Natural killer cell (primary cell): ENCODE data around the gene CMTR2. TPM values are rescaled to one million over a fixed set of nuclear protein-coding genes. Genes with fewer than 3 reads are reported as not detected.
A peak's percentile ranks its signal among the peaks of the same experiment; 100 is the strongest.

Experiments used
- ATAC-seq, 3 donors: fragments of 150-1000 bp in 2 of 3; fragments of 200-7000 bp in 1 of 3; cut with Tn5 transposase; 1 replicate in 1 of 3; 2 replicates in 2 of 3; pipeline ENCODE4 v1.10.0; 2021; ENCODE audit warnings: mild to moderate bottlenecking in 2 of 3, moderate library complexity in 2 of 3
- DNase-seq, 2 donors: peaks; one replicate each; pipeline versions ENCODE4 v3.0.0 to v3.0.0-alpha.2; 2013 to 2021; ENCODE audit warnings: mixed read lengths in 1 of 2
- H3K27ac ChIP-seq: one replicate; pipeline ENCODE4 v1.5.1; 2013; ENCODE audit warnings: mild to moderate bottlenecking, low read length
- H3K27me3 ChIP-seq: one replicate; pipeline ENCODE4 v1.6.1; 2013; ENCODE audit warnings: low read length; ENCODE audit not compliant: control insufficient read depth, insufficient read depth
- H3K36me3 ChIP-seq: one replicate; pipeline ENCODE4 v1.6.1; 2013; ENCODE audit warnings: low read length; ENCODE audit not compliant: control insufficient read depth, insufficient read depth
- H3K4me1 ChIP-seq: one replicate; pipeline ENCODE4 v1.6.1; 2013; ENCODE audit warnings: low read length; ENCODE audit not compliant: control insufficient read depth, insufficient read depth
- H3K4me3 ChIP-seq: one replicate; pipeline ENCODE4 v1.5.1; 2013; ENCODE audit warnings: low read length
- H3K9me3 ChIP-seq: one replicate; pipeline ENCODE4 v1.6.1; 2013; ENCODE audit warnings: low read length; ENCODE audit not compliant: control insufficient read depth, insufficient read depth
- H3K27ac Mint-ChIP-seq, 2 donors: one replicate each; pipeline ENCODE4 v1.8.0; 2022; ENCODE audit warnings: mild to moderate bottlenecking in 2 of 2, mixed read lengths in 2 of 2, moderate library complexity in 1 of 2
- H3K27me3 Mint-ChIP-seq, 2 donors: one replicate each; pipeline ENCODE4 v1.8.0; 2022; ENCODE audit warnings: low read depth in 2 of 2, mixed read lengths in 2 of 2
- H3K36me3 Mint-ChIP-seq: one replicate; pipeline ENCODE4 v1.8.0; 2022; ENCODE audit warnings: mixed read lengths
- H3K4me1 Mint-ChIP-seq, 2 donors: one replicate each; pipeline ENCODE4 v1.8.0; 2022; ENCODE audit warnings: mixed read lengths in 2 of 2
- H3K4me3 Mint-ChIP-seq: one replicate; pipeline ENCODE4 v1.8.0; 2022; ENCODE audit warnings: mild to moderate bottlenecking, moderate library complexity, mixed read lengths
- H3K9me3 Mint-ChIP-seq, 2 donors: one replicate each; pipeline ENCODE4 v1.8.0; 2022; ENCODE audit warnings: mixed read lengths in 2 of 2
- CTCF ChIP-seq: fragments of 200-600 bp; IDR thresholded peaks from one replicate; pipeline ENCODE4 v1.8.0; 2022; ENCODE audit warnings: antibody characterized with exemption
- WGBS: methylation state at CpG from one replicate; pipeline ENCODE4 v1.1.7; 2013; ENCODE audit warnings: missing lambda C conversion rate; ENCODE audit not compliant: insufficient coverage; 5-methylcytosine and 5-hydroxymethylcytosine counted together
- intact Hi-C: fragments of 100-400 bp; cut with micrococcal nuclease; formaldehyde crosslinking; loops from one replicate; pipeline ENCODE4 v1.14.2; 2022
- total RNA-seq, 4 donors: library from RNA; stranded (reverse); fragments of 120-200 nt in 1 of 4; gene quantifications; one replicate each; pipeline versions ENCODE4 v1.2.3 to v1.2.4, GENCODE V29; 2013 to 2022

Gene CMTR2
- total RNA-seq, 3 donors from 2014 or later (not counting 1 experiment from before 2014, with no cell fraction given): 18.1 to 37.2 (median 23.1) TPM

- Histone ChIP-seq H3K36me3 (no peaks in the 10 kb centered on the region), H3K27me3 (no peaks in the 10 kb centered on the region), H3K4me1 (peaks cover 26% of the 10 kb centered on the region), H3K9me3 (no peaks in the 10 kb centered on the region), H3K4me3 (no peak overlapping the region), H3K27ac (no peak overlapping the region)
- Mint-ChIP-seq H3K27me3 (peaks cover 0 to 6% of the 10 kb centered on the region in 2 donors), H3K9me3 (no peaks in the 10 kb centered on the region), H3K4me3 (peak overlapping the region; percentile 41), H3K4me1 (peaks cover 46 to 61% of the 10 kb centered on the region in 2 donors), H3K36me3 (no peaks in the 10 kb centered on the region), H3K27ac (no peak overlapping the region)
- intact Hi-C loops: loop anchor here (2.0 kb wide), 1 partner anchor 31 kb away; the partner anchor contains the start of gene CMTR2
- DNase-seq (no peak), ATAC-seq (no peak)
- 75% methylated on average over 1 of the region's 1 CpG for WGBS
- TF ChIP-seq CTCF: no peak
Measured at GRCh38 chr16:71257768-71258167, 31.4 kb downstream of the CMTR2 start.

- Histone ChIP-seq H3K4me3 (no peak overlapping the region), H3K4me1 (peaks cover 26% of the 10 kb centered on the region), H3K36me3 (no peaks in the 10 kb centered on the region), H3K27ac (peak overlapping the region; percentile 26), H3K9me3 (no peaks in the 10 kb centered on the region), H3K27me3 (no peaks in the 10 kb centered on the region)
- 29% methylated on average over 6 of the region's 6 CpGs for WGBS
- TF ChIP-seq CTCF: no peak
- peak overlapping the region; percentile 64 to 80 for H3K27ac Mint-ChIP-seq
- peaks cover 46 to 59% of the 10 kb centered on the region in 2 donors for H3K4me1 Mint-ChIP-seq
- H3K36me3 Mint-ChIP-seq: no peaks in the 10 kb centered on the region
- DNase-seq (peak in 1 of 2 donors; percentile 17), ATAC-seq (peak; percentile 83 to 87 (median 85))
- H3K4me3 Mint-ChIP-seq: peak overlapping the region; percentile 54
- H3K9me3 Mint-ChIP-seq: no peaks in the 10 kb centered on the region
- intact Hi-C loops: no loop called here
- H3K27me3 Mint-ChIP-seq: no peaks in the 10 kb centered on the region
Measured at GRCh38 chr16:71255721-71256120, 33.5 kb downstream of the CMTR2 start.

GRCh38 chr16:71254832-71255525 is 34.2 kb downstream of the CMTR2 start:
- Histone ChIP-seq H3K4me3 (no peak overlapping the region), H3K9me3 (no peaks in the 10 kb centered on the region), H3K36me3 (no peaks in the 10 kb centered on the region), H3K27ac (peak overlapping the region; percentile 26), H3K4me1 (peaks cover 23% of the 10 kb centered on the region), H3K27me3 (no peaks in the 10 kb centered on the region)
- DNase-seq (no peak), ATAC-seq (no peak)
- Mint-ChIP-seq H3K4me1 (peaks cover 41 to 52% of the 10 kb centered on the region in 2 donors), H3K27ac (peak overlapping the region; percentile 64 to 80), H3K9me3 (no peaks in the 10 kb centered on the region), H3K27me3 (no peaks in the 10 kb centered on the region), H3K36me3 (no peaks in the 10 kb centered on the region), H3K4me3 (peak overlapping the region; percentile 54)
- no peak for TF ChIP-seq CTCF
- intact Hi-C loops: no loop called here
- WGBS: 44% methylated on average over 1 of the region's 4 CpGs
